ENCODE measurements around the gene TMEM208.

The TMEM208 gene

GRCh38 chr16:67246081-67246755 is 19.3 kb downstream of the TMEM208 start:
- H3K36me3 Mint-ChIP-seq, result no peaks in the 10 kb centered on the region
- H3K27ac Mint-ChIP-seq, result peak overlapping the region; percentile 58
- no peaks in the 10 kb centered on the region for H3K27me3 Mint-ChIP-seq
- H3K9me3 Mint-ChIP-seq (ENCODE audit: low read depth), result no peaks in the 10 kb centered on the region
- peaks cover 43% of the 10 kb centered on the region for H3K4me1 Mint-ChIP-seq (ENCODE audit: low read depth)
- peak overlapping the region; percentile 87 for H3K4me3 Mint-ChIP-seq

- Mint-ChIP-seq H3K4me1 (ENCODE audit: low read depth) (peaks cover 39% of the 10 kb centered on the region), H3K4me3 (peak overlapping the region; percentile 87), H3K9me3 (ENCODE audit: low read depth) (no peaks in the 10 kb centered on the region), H3K27ac (peak overlapping the region; percentile 58), H3K36me3 (no peaks in the 10 kb centered on the region), H3K27me3 (no peaks in the 10 kb centered on the region)
These were observed 19.8 kb downstream of the TMEM208 start for GRCh38 chr16:67246756-67247191.

GRCh38 chr16:67247192-67248072 is 20.5 kb downstream of the TMEM208 start, which contains the start of gene FHOD1:
TSS of gene FHOD1 (minus strand) at chr16:67247481. CDS start at chr16:67247410, 71 bp downstream.
- H3K9me3 Mint-ChIP-seq (ENCODE audit: low read depth), result no peaks in the 10 kb centered on the region
- H3K4me3 Mint-ChIP-seq, result peak within 1 kb of the TSS; percentile 87
- H3K36me3 Mint-ChIP-seq, result no peaks in the 10 kb centered on the region
- peak within 1 kb of the TSS; percentile 86 for H3K27ac Mint-ChIP-seq
- peaks cover 39% of the 10 kb centered on the region for H3K4me1 Mint-ChIP-seq (ENCODE audit: low read depth)
- H3K27me3 Mint-ChIP-seq, result no peaks in the 10 kb centered on the region

- Mint-ChIP-seq H3K4me3 (peak overlapping the region; percentile 87), H3K4me1 (ENCODE audit: low read depth) (peaks cover 39% of the 10 kb centered on the region)
These were observed 21.1 kb downstream of the TMEM208 start for GRCh38 chr16:67248073-67248400.

GRCh38 chr16:67248401-67249177 is 21.7 kb downstream of the TMEM208 start, which contains the start of gene SLC9A5:
TSS of gene SLC9A5 (plus strand) at chr16:67248979. CDS start at chr16:67249015, 36 bp downstream.
- H3K27ac Mint-ChIP-seq, result peak within 1 kb of the TSS; percentile 86

More at GRCh38 chr16:67248073-67248400, 21.1 kb downstream of the TMEM208 start:
- H3K9me3 Mint-ChIP-seq (ENCODE audit: low read depth), result no peaks in the 10 kb centered on the region
- no peaks in the 10 kb centered on the region for H3K36me3 Mint-ChIP-seq
- H3K27me3 Mint-ChIP-seq, result no peaks in the 10 kb centered on the region
- H3K27ac Mint-ChIP-seq, result peak overlapping the region; percentile 86

GRCh38 chr16:67249178-67250044 is 22.5 kb downstream of the TMEM208 start:
- Mint-ChIP-seq H3K36me3 (no peaks in the 10 kb centered on the region), H3K27ac (peak overlapping the region; percentile 80), H3K4me3 (peak overlapping the region; percentile 86), H3K27me3 (no peaks in the 10 kb centered on the region), H3K4me1 (ENCODE audit: low read depth) (peaks cover 30% of the 10 kb centered on the region), H3K9me3 (ENCODE audit: low read depth) (no peaks in the 10 kb centered on the region)

More at GRCh38 chr16:67248401-67249177, 21.7 kb downstream of the TMEM208 start, which contains the start of gene SLC9A5:
- Mint-ChIP-seq H3K9me3 (ENCODE audit: low read depth) (no peaks in the 10 kb centered on the region), H3K36me3 (no peaks in the 10 kb centered on the region), H3K4me3 (peak within 1 kb of the TSS; percentile 87), H3K4me1 (ENCODE audit: low read depth) (peaks cover 36% of the 10 kb centered on the region), H3K27me3 (no peaks in the 10 kb centered on the region)

GRCh38 chr16:67250045-67250327 is 23.1 kb downstream of the TMEM208 start:
- peaks cover 24% of the 10 kb centered on the region for H3K4me1 Mint-ChIP-seq (ENCODE audit: low read depth)
- peak overlapping the region; percentile 86 for H3K4me3 Mint-ChIP-seq
- no peaks in the 10 kb centered on the region for H3K27me3 Mint-ChIP-seq
- H3K9me3 Mint-ChIP-seq (ENCODE audit: low read depth), result no peaks in the 10 kb centered on the region
- no peaks in the 10 kb centered on the region for H3K36me3 Mint-ChIP-seq
- peak overlapping the region; percentile 80 for H3K27ac Mint-ChIP-seq

GRCh38 chr16:67252609-67253497 is 25.9 kb downstream of the TMEM208 start:
- H3K4me1 Mint-ChIP-seq (ENCODE audit: low read depth), result peaks cover 14% of the 10 kb centered on the region
- no peaks in the 10 kb centered on the region for H3K27me3 Mint-ChIP-seq
- no peaks in the 10 kb centered on the region for H3K9me3 Mint-ChIP-seq (ENCODE audit: low read depth)
- no peak overlapping the region for H3K27ac Mint-ChIP-seq
- no peak overlapping the region for H3K4me3 Mint-ChIP-seq
- peaks cover 3% of the 10 kb centered on the region for H3K36me3 Mint-ChIP-seq

- no peaks in the 10 kb centered on the region for H3K9me3 Mint-ChIP-seq (ENCODE audit: low read depth)
- H3K27me3 Mint-ChIP-seq, result peaks cover 3% of the 10 kb centered on the region
- H3K4me1 Mint-ChIP-seq (ENCODE audit: low read depth), result peaks cover 2% of the 10 kb centered on the region
- H3K27ac Mint-ChIP-seq, result no peak overlapping the region
- peaks cover 3% of the 10 kb centered on the region for H3K36me3 Mint-ChIP-seq
- H3K4me3 Mint-ChIP-seq, result no peak overlapping the region
These were observed 28.0 kb downstream of the TMEM208 start for GRCh38 chr16:67254801-67255552.

GRCh38 chr16:67255553-67256221 is 28.8 kb downstream of the TMEM208 start:
- peaks cover 3% of the 10 kb centered on the region for H3K27me3 Mint-ChIP-seq
- H3K9me3 Mint-ChIP-seq (ENCODE audit: low read depth), result no peaks in the 10 kb centered on the region
- no peaks in the 10 kb centered on the region for H3K4me1 Mint-ChIP-seq (ENCODE audit: low read depth)
- H3K4me3 Mint-ChIP-seq, result no peak overlapping the region
- H3K27ac Mint-ChIP-seq, result no peak overlapping the region
- peaks cover 3% of the 10 kb centered on the region for H3K36me3 Mint-ChIP-seq

GRCh38 chr16:67256701-67257230 is 29.8 kb downstream of the TMEM208 start:
- peaks cover 3% of the 10 kb centered on the region for H3K36me3 Mint-ChIP-seq
- H3K27me3 Mint-ChIP-seq, result peaks cover 5% of the 10 kb centered on the region
- no peak overlapping the region for H3K4me3 Mint-ChIP-seq
- no peaks in the 10 kb centered on the region for H3K9me3 Mint-ChIP-seq (ENCODE audit: low read depth)
- H3K27ac Mint-ChIP-seq, result no peak overlapping the region
- H3K4me1 Mint-ChIP-seq (ENCODE audit: low read depth), result no peaks in the 10 kb centered on the region

- H3K4me1 Mint-ChIP-seq (ENCODE audit: low read depth), result no peaks in the 10 kb centered on the region
- peaks cover 9% of the 10 kb centered on the region for H3K27me3 Mint-ChIP-seq
- no peak overlapping the region for H3K4me3 Mint-ChIP-seq
These were observed 30.7 kb downstream of the TMEM208 start for GRCh38 chr16:67257486-67258160.

More at GRCh38 chr16:67257486-67258160, 30.7 kb downstream of the TMEM208 start:
- Mint-ChIP-seq H3K27ac (no peak overlapping the region), H3K36me3 (peaks cover 3% of the 10 kb centered on the region), H3K9me3 (ENCODE audit: low read depth) (no peaks in the 10 kb centered on the region)

All from activated naive CD8-positive, alpha-beta T cell (primary cell).